HepG2 (cell line): Measurements from ENCODE around the gene ECHS1. TPM values are rescaled to one million over a fixed set of nuclear protein-coding genes. Genes with fewer than 3 reads are reported as not detected.
"Not testable (repeated sequence)": the region's sequence is repeated elsewhere in the genome, so short reads cannot be mapped to it uniquely, and the experiment has no call there.

Experiments
- ATAC-seq: fragments of 200-7000 bp; cut with Tn5 transposase; 3 replicates; pipeline ENCODE4 v1.9.1; 2020; ENCODE audit warnings: mild to moderate bottlenecking, moderate library complexity
- BruUV-seq: library from RNA; stranded (reverse); fragments of 400-500 nt; replicated peaks from 2 replicates; lab custom pipeline; 2021; lab: Mats Ljungman, UMichigan
- CTCF ChIA-PET: fragments of 300-600 bp; formaldehyde crosslinking; extraction: SDS; loops from one replicate; lab custom pipeline; 2021; ENCODE audit warnings: low total read pairs, inconsistent platforms, low intra/inter-chr PET ratio; lab: Yijun Ruan, JAX
- POLR2A ChIA-PET: fragments of 350-600 bp; sonication (Branson Sonifier 250); formaldehyde crosslinking; loops from one replicate; lab custom pipeline; 2020; ENCODE audit warnings: antibody characterized with exemption, inconsistent platforms; lab: Yijun Ruan, JAX
- DNase-seq: peaks from one replicate; pipeline ENCODE4 v3.0.0-alpha.2; 2015; ENCODE audit warnings: low spot score
- FAIRE-seq: peaks from 3 replicates; lab custom pipeline; 2011; peaks lifted over from hg19 to GRCh38; lab: Jason Lieb, UNC
- H2AFZ ChIP-seq: one replicate; pipeline ENCODE4 v1.6.1; 2011; ENCODE audit warnings: low read length, inconsistent platforms
- H3K27ac ChIP-seq: fragments of 300-600 bp; 3 replicates; pipeline ENCODE4 v1.8.0; 2011; ENCODE audit warnings: mixed run types, mild to moderate bottlenecking, mixed read lengths, low read length, inconsistent platforms; ENCODE audit not compliant: insufficient read depth; ENCODE audit errors: extremely low read length
- H3K27me3 ChIP-seq, 2 experiments: fragments of 200-600 bp in 1 of 2; 2 replicates in 1 of 2; 3 replicates in 1 of 2; pipeline versions ENCODE4 v1.6.0 to v1.8.0; 2011; ENCODE audit warnings: low read length in 2 of 2, mild to moderate bottlenecking in 2 of 2, moderate library complexity in 2 of 2, inconsistent platforms in 1 of 2; ENCODE audit not compliant: insufficient read depth in 2 of 2, control insufficient read depth in 1 of 2
- H3K36me3 ChIP-seq, 2 experiments: fragments of 200-600 bp in 1 of 2; replicated peaks in 1 of 2; 2 replicates in 1 of 2; 3 replicates in 1 of 2; pipeline versions ENCODE4 v1.5.1 to v1.8.0; 2011; ENCODE audit warnings: low read length in 2 of 2, inconsistent platforms in 1 of 2; ENCODE audit not compliant: insufficient read depth in 2 of 2, control insufficient read depth in 1 of 2
- H3K4me1 ChIP-seq: 2 replicates; pipeline ENCODE4 v1.5.1; 2012; ENCODE audit warnings: low read length, inconsistent platforms; ENCODE audit not compliant: insufficient read depth
- H3K4me2 ChIP-seq: 2 replicates; pipeline ENCODE4 v1.6.0; 2011; ENCODE audit warnings: low read depth, low read length, inconsistent platforms
- H3K4me3 ChIP-seq, 3 experiments: fragments of 200-600 bp in 1 of 3; sonication (generic), shearing (Covaris generic) in 1 of 3; replicated peaks in 1 of 3; 2 replicates each; pipeline ENCODE4 v1.5.1; 2011 to 2016; ENCODE audit warnings: low read length in 3 of 3, inconsistent platforms in 2 of 3, low read depth in 2 of 3, mild to moderate bottlenecking in 2 of 3, control low read depth in 1 of 3, mixed read lengths in 1 of 3; ENCODE audit not compliant: insufficient read depth in 1 of 3
- H3K79me2 ChIP-seq: one replicate; pipeline ENCODE4 v1.6.1; 2011; ENCODE audit warnings: low read length, inconsistent platforms; ENCODE audit not compliant: insufficient read depth
- H3K9ac ChIP-seq: 2 replicates; pipeline ENCODE4 v1.6.0; 2011; ENCODE audit warnings: mild to moderate bottlenecking, low read depth, low read length, inconsistent platforms; ENCODE audit not compliant: insufficient read depth
- H3K9me3 ChIP-seq: 2 replicates; pipeline ENCODE4 v1.5.1; 2012; ENCODE audit warnings: mild to moderate bottlenecking, low read length
- H4K20me1 ChIP-seq: 2 replicates; pipeline ENCODE4 v1.6.0; 2011; ENCODE audit warnings: inconsistent platforms, mild to moderate bottlenecking, low read length, moderate library complexity; ENCODE audit not compliant: insufficient read depth
- AGO1 ChIP-seq: fragments of 200-400 bp; formaldehyde crosslinking; IDR thresholded peaks from 2 replicates; pipeline ENCODE4 v1.6.1; 2017; ENCODE audit warnings: mild to moderate bottlenecking, low read depth, low read length, moderate library complexity; ENCODE audit not compliant: poor library complexity, severe bottlenecking
- ELF3 ChIP-seq: IDR thresholded peaks from 2 replicates; pipeline ENCODE4 v1.6.1; 2016; ENCODE audit warnings: missing genetic modification reagents, missing compliant biosample characterization
- FOXK1 ChIP-seq: sonication (generic); formaldehyde crosslinking; IDR thresholded peaks from 2 replicates; pipeline ENCODE4 v1.4.0; 2020; ENCODE audit warnings: low read depth, missing genetic modification reagents, borderline replicate concordance
- POLR2G ChIP-seq: fragments of 200-400 bp; formaldehyde crosslinking; IDR thresholded peaks from 2 replicates; pipeline ENCODE4 v1.6.1; 2018; ENCODE audit warnings: mild to moderate bottlenecking, low read depth, low read length, moderate library complexity
- ZNF839 ChIP-seq: sonication (generic); formaldehyde crosslinking; IDR thresholded peaks from 2 replicates; pipeline ENCODE4 v1.4.0; 2020; ENCODE audit warnings: missing genetic modification reagents, mild to moderate bottlenecking, borderline replicate concordance
- WGBS: methylation state at CpG from one replicate; pipeline ENCODE4 v1.1.6; 2017; ENCODE audit warnings: low lambda C conversion rate; 5-methylcytosine and 5-hydroxymethylcytosine counted together
- in situ Hi-C: cut with HindIII; loops from 2 replicates; pipeline ENCODE4 v1.10.0; 2017; ENCODE audit warnings: low pct_unique_long_range_greater_than_20kb; ENCODE audit not compliant: extremely low pct_ligation_motif_present
- intact Hi-C: fragments of 100-400 bp; cut with micrococcal nuclease; formaldehyde crosslinking; loops from one replicate; pipeline ENCODE4 v1.10.0; 2022; ENCODE audit not compliant: unreplicated experiment
- polyA plus RNA-seq, 8 experiments: library from polyadenylated mRNA; depleted of rRNA in 3 of 8; stranded (reverse) in 7 of 8; unstranded in 1 of 8; fragments of >200 nt; fragmentation: Illumina TruSeq in 4 of 8; extraction: Trizol in 4 of 8; gene quantifications; 2 replicates each; pipeline versions ENCODE4 v1.2.1 to v1.2.3, GENCODE V29; 2011 to 2016; ENCODE audit warnings: low read depth in 4 of 8, missing spikeins in 1 of 8, mixed read lengths in 1 of 8; ENCODE audit not compliant: insufficient read depth in 1 of 8
- total RNA-seq, 5 experiments: library from RNA; depleted of rRNA; stranded (reverse); fragments of >200 nt; fragmentation: Illumina TruSeq; extraction: Trizol; gene quantifications; 2 replicates each; pipeline ENCODE4 v1.2.3, GENCODE V29; 2016; ENCODE audit warnings: low read depth in 1 of 5
- TF ChIP-seq, protein P1 (sequence below): sonication (generic); formaldehyde crosslinking; IDR thresholded peaks from 2 replicates; pipeline ENCODE4 v1.5.0; 2020; ENCODE audit warnings: mild to moderate bottlenecking, missing genetic modification reagents
- TF ChIP-seq, protein P2 (sequence below): sonication (generic); formaldehyde crosslinking; IDR thresholded peaks from 2 replicates; pipeline ENCODE4 v1.8.0; 2023; ENCODE audit warnings: mild to moderate bottlenecking, missing genetic modification reagents

ECHS1 gene
- total and polyA plus RNA-seq, 2 of the 13 experiments (the other 11 are each of a cell fraction or from before 2014, with no cell fraction given): 32.7 to 195 TPM

DNA sequence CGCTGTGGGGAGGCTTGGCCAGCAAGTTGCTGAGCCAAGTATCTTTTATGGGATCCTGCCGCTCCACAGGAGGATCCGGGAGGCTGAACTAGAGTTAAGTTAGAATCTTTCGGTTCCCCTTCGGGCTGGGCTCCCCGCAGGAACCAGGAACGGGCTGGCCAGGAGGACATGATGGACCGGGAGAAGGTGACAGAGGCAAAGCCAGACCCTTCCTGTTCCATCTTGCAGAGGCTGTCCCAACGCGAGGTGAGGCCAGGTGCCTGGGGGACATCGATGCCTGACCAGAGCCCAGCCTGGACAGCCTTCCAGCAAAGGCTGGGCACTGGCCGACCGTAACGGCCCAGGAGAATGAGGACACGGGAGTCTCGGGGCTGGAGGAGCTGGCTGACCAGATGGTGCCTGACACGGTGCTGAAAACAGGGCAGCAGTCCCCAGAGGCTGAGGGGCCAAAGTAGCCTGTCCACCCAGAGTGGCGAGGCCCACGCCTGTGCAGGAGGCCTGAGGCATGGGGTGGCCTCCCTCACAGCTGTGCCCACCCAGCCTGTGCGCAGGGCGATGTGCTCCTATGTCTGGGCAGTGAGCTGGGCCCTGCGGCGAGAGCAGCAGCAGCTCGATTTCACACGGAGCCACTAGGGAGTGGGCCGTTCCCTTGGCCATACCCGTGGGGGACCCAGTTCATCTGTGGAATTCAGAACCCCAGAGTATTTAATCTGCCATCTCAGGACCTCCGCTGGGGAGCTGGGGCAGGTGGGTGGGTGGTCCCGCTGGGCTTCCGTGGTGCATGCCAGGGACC is 4.1 kb upstream of the ECHS1 start (continued):
- TF ChIP-seq, protein P1, sequence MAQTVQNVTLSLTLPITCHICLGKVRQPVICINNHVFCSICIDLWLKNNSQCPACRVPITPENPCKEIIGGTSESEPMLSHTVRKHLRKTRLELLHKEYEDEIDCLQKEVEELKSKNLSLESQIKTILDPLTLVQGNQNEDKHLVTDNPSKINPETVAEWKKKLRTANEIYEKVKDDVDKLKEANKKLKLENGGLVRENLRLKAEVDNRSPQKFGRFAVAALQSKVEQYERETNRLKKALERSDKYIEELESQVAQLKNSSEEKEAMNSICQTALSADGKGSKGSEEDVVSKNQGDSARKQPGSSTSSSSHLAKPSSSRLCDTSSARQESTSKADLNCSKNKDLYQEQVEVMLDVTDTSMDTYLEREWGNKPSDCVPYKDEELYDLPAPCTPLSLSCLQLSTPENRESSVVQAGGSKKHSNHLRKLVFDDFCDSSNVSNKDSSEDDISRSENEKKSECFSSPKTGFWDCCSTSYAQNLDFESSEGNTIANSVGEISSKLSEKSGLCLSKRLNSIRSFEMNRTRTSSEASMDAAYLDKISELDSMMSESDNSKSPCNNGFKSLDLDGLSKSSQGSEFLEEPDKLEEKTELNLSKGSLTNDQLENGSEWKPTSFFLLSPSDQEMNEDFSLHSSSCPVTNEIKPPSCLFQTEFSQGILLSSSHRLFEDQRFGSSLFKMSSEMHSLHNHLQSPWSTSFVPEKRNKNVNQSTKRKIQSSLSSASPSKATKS (CRISPR knock-in tag): no peak
- TF ChIP-seq, protein P2, sequence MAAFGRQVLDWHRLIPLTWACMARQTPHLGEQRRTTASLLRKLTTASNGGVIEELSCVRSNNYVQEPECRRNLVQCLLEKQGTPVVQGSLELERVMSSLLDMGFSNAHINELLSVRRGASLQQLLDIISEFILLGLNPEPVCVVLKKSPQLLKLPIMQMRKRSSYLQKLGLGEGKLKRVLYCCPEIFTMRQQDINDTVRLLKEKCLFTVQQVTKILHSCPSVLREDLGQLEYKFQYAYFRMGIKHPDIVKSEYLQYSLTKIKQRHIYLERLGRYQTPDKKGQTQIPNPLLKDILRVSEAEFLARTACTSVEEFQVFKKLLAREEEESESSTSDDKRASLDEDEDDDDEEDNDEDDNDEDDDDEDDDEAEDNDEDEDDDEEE: 0 out of 2 replicates have a peak, but pooled peaks have one; percentile 51
- TF ChIP-seq POLR2G (no peak), AGO1 (no peak), FOXK1 (no peak), ELF3 (no peak), ZNF839 (CRISPR knock-in tag) (no peak)

DNA sequence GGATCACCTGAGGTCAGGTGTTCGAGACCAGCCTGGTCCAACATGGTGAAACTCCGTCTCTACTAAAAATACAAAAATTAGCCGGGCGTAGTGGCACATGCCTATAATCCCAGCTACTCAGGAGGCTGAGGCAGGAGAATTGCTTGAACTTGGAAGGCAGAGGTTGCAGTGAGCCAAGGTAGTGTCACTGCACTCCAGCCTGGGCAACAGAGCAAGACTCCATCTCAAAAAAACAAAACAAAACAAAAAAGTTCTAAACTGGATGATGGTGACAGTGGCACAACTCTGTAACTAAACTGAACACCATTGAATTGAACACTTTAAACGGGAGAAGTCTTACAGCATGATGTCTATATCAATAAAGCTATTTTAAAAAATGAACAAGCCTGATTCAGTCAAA is 3.0 kb upstream of the ECHS1 start:
- 71% methylated on average over 5 of the region's 5 CpGs for WGBS
- in situ Hi-C loops, H4K20me1 ChIP-seq, H3K27me3 ChIP-seq, H3K9me3 ChIP-seq, H3K27ac ChIP-seq, H3K4me3 ChIP-seq, H2AFZ ChIP-seq, FAIRE-seq, ATAC-seq, H3K4me2 ChIP-seq, BruUV-seq, H3K9ac ChIP-seq, DNase-seq, H3K36me3 ChIP-seq, H3K79me2 ChIP-seq, CTCF ChIA-PET: not testable (repeated sequence)
- H3K4me1 ChIP-seq: peaks cover 36% of the 10 kb centered on the region
- intact Hi-C loops: loop anchor here (10.0 kb wide), 1 partner anchor 51 kb away; no protein-coding TSS in a partner anchor
- POLR2A ChIA-PET: interaction anchor here (3.1 to 4.6 kb wide), 2 partner anchors 16 to 29 kb away, joined by 22 to 78 read pairs; partner anchors contain the start of genes FUOM and PRAP1
